WTC11 (cell line): ENCODE results near the gene CMTM2.

Experiments used
- ATF3 ChIP-seq: sonication (generic); formaldehyde crosslinking; conservative IDR thresholded peaks from 2 replicates; pipeline ENCODE4 v1.8.1; 2022; ENCODE audit warnings: mild to moderate bottlenecking, missing genetic modification reagents
- ELF4 ChIP-seq: sonication (generic); formaldehyde crosslinking; IDR thresholded peaks from 2 replicates; pipeline ENCODE4 v1.8.1; 2022; ENCODE audit warnings: low read depth, mild to moderate bottlenecking, moderate library complexity, missing genetic modification reagents
- ESRRA ChIP-seq: sonication (generic); formaldehyde crosslinking; IDR thresholded peaks from 2 replicates; pipeline ENCODE4 v1.8.1; 2022; ENCODE audit warnings: mild to moderate bottlenecking, missing genetic modification reagents, borderline replicate concordance
- FOXJ3 ChIP-seq: sonication (generic); formaldehyde crosslinking; IDR thresholded peaks from 2 replicates; pipeline ENCODE4 v1.9.0; 2021; ENCODE audit warnings: missing genetic modification reagents, mild to moderate bottlenecking, borderline replicate concordance
- KAT7 ChIP-seq: sonication (generic); formaldehyde crosslinking; IDR thresholded peaks from 2 replicates; pipeline ENCODE4 v1.8.1; 2023; ENCODE audit warnings: missing genetic modification reagents, mild to moderate bottlenecking, borderline replicate concordance
- STAT6 ChIP-seq: sonication (generic); formaldehyde crosslinking; conservative IDR thresholded peaks from 2 replicates; pipeline ENCODE4 v1.8.1; 2023; ENCODE audit warnings: mild to moderate bottlenecking, low read depth, missing genetic modification reagents, moderate library complexity
- TP53 ChIP-seq: sonication (generic); formaldehyde crosslinking; IDR thresholded peaks from 2 replicates; pipeline ENCODE4 v1.8.1; 2023; ENCODE audit warnings: mild to moderate bottlenecking, missing genetic modification reagents
- ZBTB43 ChIP-seq: sonication (generic); formaldehyde crosslinking; IDR thresholded peaks from 2 replicates; pipeline ENCODE4 v1.8.1; 2023; ENCODE audit warnings: mild to moderate bottlenecking, missing genetic modification reagents
- TF ChIP-seq, protein P1 (sequence below): fragments of 200-600 bp; IDR thresholded peaks from 2 replicates; pipeline ENCODE4 v1.8.0; 2022; ENCODE audit warnings: antibody characterized with exemption
- TF ChIP-seq, protein P2 (sequence below): sonication (generic); formaldehyde crosslinking; IDR thresholded peaks from 2 replicates; pipeline ENCODE4 v1.8.0; 2023; ENCODE audit warnings: mild to moderate bottlenecking, missing genetic modification reagents
- TF ChIP-seq, protein P3 (sequence below): sonication (generic); formaldehyde crosslinking; IDR thresholded peaks from 2 replicates; pipeline ENCODE4 v1.8.1; 2022; ENCODE audit warnings: low read depth, missing genetic modification reagents, borderline replicate concordance

DNA sequence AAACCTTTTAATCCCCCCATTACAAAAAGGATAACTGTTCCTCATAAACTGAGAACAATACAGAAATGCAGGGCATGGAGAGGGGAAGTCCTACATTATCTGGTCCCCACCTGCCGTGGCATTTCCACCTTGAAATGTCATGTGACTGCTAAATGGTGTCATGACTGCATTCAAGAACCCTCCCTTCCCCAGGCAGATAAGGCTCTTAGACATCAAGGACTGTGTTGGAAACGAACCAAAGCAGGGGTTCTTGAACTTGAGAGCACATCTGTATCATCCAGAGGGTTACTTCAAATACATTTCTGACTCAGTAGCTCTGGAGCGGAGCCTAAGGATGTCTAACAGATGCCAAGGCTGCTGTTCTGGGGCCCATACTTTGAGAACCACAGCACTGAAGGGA is 43.6 kb downstream of the CMTM2 start:
- TF ChIP-seq ZBTB43 (CRISPR knock-in tag) = no peak
- TF ChIP-seq STAT6 = no peak
- no peak for TF ChIP-seq FOXJ3
- TF ChIP-seq, protein P1, sequence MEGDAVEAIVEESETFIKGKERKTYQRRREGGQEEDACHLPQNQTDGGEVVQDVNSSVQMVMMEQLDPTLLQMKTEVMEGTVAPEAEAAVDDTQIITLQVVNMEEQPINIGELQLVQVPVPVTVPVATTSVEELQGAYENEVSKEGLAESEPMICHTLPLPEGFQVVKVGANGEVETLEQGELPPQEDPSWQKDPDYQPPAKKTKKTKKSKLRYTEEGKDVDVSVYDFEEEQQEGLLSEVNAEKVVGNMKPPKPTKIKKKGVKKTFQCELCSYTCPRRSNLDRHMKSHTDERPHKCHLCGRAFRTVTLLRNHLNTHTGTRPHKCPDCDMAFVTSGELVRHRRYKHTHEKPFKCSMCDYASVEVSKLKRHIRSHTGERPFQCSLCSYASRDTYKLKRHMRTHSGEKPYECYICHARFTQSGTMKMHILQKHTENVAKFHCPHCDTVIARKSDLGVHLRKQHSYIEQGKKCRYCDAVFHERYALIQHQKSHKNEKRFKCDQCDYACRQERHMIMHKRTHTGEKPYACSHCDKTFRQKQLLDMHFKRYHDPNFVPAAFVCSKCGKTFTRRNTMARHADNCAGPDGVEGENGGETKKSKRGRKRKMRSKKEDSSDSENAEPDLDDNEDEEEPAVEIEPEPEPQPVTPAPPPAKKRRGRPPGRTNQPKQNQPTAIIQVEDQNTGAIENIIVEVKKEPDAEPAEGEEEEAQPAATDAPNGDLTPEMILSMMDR = no peak
- TF ChIP-seq, protein P2, sequence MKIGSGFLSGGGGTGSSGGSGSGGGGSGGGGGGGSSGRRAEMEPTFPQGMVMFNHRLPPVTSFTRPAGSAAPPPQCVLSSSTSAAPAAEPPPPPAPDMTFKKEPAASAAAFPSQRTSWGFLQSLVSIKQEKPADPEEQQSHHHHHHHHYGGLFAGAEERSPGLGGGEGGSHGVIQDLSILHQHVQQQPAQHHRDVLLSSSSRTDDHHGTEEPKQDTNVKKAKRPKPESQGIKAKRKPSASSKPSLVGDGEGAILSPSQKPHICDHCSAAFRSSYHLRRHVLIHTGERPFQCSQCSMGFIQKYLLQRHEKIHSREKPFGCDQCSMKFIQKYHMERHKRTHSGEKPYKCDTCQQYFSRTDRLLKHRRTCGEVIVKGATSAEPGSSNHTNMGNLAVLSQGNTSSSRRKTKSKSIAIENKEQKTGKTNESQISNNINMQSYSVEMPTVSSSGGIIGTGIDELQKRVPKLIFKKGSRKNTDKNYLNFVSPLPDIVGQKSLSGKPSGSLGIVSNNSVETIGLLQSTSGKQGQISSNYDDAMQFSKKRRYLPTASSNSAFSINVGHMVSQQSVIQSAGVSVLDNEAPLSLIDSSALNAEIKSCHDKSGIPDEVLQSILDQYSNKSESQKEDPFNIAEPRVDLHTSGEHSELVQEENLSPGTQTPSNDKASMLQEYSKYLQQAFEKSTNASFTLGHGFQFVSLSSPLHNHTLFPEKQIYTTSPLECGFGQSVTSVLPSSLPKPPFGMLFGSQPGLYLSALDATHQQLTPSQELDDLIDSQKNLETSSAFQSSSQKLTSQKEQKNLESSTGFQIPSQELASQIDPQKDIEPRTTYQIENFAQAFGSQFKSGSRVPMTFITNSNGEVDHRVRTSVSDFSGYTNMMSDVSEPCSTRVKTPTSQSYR (CRISPR knock-in tag) = no peak
- TF ChIP-seq ESRRA (CRISPR knock-in tag) = no peak
- no peak for TF ChIP-seq TP53
- TF ChIP-seq KAT7 (CRISPR knock-in tag) = no peak
- no peak for TF ChIP-seq ELF4 (CRISPR knock-in tag)
- TF ChIP-seq ATF3 = no peak
- TF ChIP-seq, protein P3, sequence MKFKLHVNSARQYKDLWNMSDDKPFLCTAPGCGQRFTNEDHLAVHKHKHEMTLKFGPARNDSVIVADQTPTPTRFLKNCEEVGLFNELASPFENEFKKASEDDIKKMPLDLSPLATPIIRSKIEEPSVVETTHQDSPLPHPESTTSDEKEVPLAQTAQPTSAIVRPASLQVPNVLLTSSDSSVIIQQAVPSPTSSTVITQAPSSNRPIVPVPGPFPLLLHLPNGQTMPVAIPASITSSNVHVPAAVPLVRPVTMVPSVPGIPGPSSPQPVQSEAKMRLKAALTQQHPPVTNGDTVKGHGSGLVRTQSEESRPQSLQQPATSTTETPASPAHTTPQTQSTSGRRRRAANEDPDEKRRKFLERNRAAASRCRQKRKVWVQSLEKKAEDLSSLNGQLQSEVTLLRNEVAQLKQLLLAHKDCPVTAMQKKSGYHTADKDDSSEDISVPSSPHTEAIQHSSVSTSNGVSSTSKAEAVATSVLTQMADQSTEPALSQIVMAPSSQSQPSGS (CRISPR knock-in tag) = no peak
